K562 (cell line): ENCODE measurements around the gene GPR52. TPM values are rescaled to one million over a fixed set of nuclear protein-coding genes. Genes with fewer than 3 reads are reported as not detected.

Experiments
- BACH1 ChIP-seq: fragments of 200-800 bp; sonication (Bioruptor generic); IDR thresholded peaks from 2 replicates; pipeline ENCODE4 v1.6.1; 2016; ENCODE audit warnings: missing genetic modification characterization, missing compliant biosample characterization
- C11orf30 ChIP-seq: fragments of 450-650 bp; IDR thresholded peaks from 2 replicates; pipeline ENCODE4 v1.6.1; 2016; ENCODE audit warnings: low read depth, mild to moderate bottlenecking
- CBFA2T3 ChIP-seq: fragments of 450-650 bp; IDR thresholded peaks from 2 replicates; pipeline ENCODE4 v1.6.1; 2017
- HCFC1 ChIP-seq: IDR thresholded peaks from 2 replicates; pipeline ENCODE4 v1.6.1; 2012; ENCODE audit warnings: low read depth, low read length, improper control_type of control experiment
- MAFG ChIP-seq: fragments of 450-650 bp; conservative IDR thresholded peaks from 2 replicates; pipeline ENCODE4 v1.6.1; 2016; ENCODE audit warnings: missing genetic modification characterization, missing compliant biosample characterization
- MAFK ChIP-seq: IDR thresholded peaks from 2 replicates; pipeline ENCODE4 v1.6.1; 2011; ENCODE audit warnings: low read length, improper control_type of control experiment
- NCOR1 ChIP-seq: fragments of 450-650 bp; IDR thresholded peaks from 2 replicates; pipeline ENCODE4 v1.6.1; 2016; ENCODE audit warnings: mild to moderate bottlenecking, moderate library complexity
- NFE2 ChIP-seq: IDR thresholded peaks from 2 replicates; pipeline ENCODE4 v1.6.1; 2014; ENCODE audit warnings: antibody characterized with exemption, low read depth
- SOX6 ChIP-seq: fragments of 450-650 bp; IDR thresholded peaks from 2 replicates; pipeline ENCODE4 v1.6.1; 2014; ENCODE audit warnings: mild to moderate bottlenecking
- ZNF316 ChIP-seq: fragments of 450-650 bp; IDR thresholded peaks from 2 replicates; pipeline ENCODE4 v1.6.1; 2016
- polyA plus RNA-seq, 8 experiments: library from polyadenylated mRNA; depleted of rRNA in 4 of 8; stranded (reverse) in 5 of 8; unstranded in 3 of 8; fragments of >200 nt; fragmentation: Nextera tagmentation in 2 of 8; fragmentation: Illumina TruSeq in 1 of 8; extraction: Ambion mirVana in 2 of 8; extraction: Trizol in 1 of 8; gene quantifications; 2 replicates each; pipeline versions ENCODE4 v1.2.1 to v1.2.3, GENCODE V29; 2011 to 2014; ENCODE audit warnings: inconsistent platforms in 1 of 8, missing spikeins in 1 of 8
- total RNA-seq, 7 experiments: library from RNA; depleted of rRNA in 6 of 7; stranded (reverse); fragments of >200 nt in 6 of 7; fragmentation: Illumina TruSeq in 2 of 7; extraction: Trizol in 2 of 7; gene quantifications; 2 replicates each; pipeline versions ENCODE4 v1.2.1 to v1.2.3, GENCODE V29; 2011 to 2021; ENCODE audit warnings: low replicate concordance in 1 of 7
- TF ChIP-seq, protein P1 (sequence below), 2 experiments: IDR thresholded peaks in 1 of 2; conservative IDR thresholded peaks in 1 of 2; 2 replicates each; pipeline ENCODE4 v1.6.1; 2016; ENCODE audit warnings: low read depth in 2 of 2, mild to moderate bottlenecking in 1 of 2, missing compliant biosample characterization in 1 of 2, missing genetic modification characterization in 1 of 2, moderate library complexity in 1 of 2
- TF ChIP-seq, protein P2 (sequence below): fragments of 450-650 bp; IDR thresholded peaks from 2 replicates; pipeline ENCODE4 v1.6.1; 2016; ENCODE audit warnings: mild to moderate bottlenecking
- TF ChIP-seq, protein P3 (sequence below): fragments of 450-650 bp; IDR thresholded peaks from 2 replicates; pipeline ENCODE4 v1.6.1; 2016; ENCODE audit warnings: borderline replicate concordance

The GPR52 gene
- total and polyA plus RNA-seq, 9 of the 15 experiments (the other 6 are each of a cell fraction or from before 2014, with no cell fraction given): 0.12 to 4.9 (median 1.1) TPM; not detected in 3

DNA sequence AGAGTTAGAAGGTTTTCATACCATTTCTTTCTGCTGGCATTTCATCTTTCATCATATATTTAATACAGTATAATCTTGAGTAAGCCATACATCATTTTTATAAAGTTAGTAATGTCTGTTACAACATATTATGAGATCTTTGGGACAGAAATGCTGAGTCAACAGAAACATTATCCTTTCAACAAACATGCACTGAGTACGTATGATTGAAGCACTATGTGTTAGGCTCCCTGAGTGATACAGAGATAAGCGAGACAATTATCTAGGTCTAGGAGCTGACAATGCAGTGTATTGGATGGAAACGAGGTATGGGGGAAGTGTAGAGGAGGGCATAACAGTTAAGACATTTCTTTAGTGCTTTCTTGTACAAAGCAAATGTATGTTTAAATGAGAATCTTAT lies 19.7 kb upstream of the GPR52 start (continued):
- TF ChIP-seq, protein P1, sequence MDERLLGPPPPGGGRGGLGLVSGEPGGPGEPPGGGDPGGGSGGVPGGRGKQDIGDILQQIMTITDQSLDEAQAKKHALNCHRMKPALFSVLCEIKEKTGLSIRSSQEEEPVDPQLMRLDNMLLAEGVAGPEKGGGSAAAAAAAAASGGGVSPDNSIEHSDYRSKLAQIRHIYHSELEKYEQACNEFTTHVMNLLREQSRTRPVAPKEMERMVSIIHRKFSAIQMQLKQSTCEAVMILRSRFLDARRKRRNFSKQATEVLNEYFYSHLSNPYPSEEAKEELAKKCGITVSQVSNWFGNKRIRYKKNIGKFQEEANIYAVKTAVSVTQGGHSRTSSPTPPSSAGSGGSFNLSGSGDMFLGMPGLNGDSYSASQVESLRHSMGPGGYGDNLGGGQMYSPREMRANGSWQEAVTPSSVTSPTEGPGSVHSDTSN (CRISPR knock-in tag; IDR thresholded peaks at IDR 0.05; ENCODE audit: low read depth): no peak
- TF ChIP-seq, protein P1 (tag; conservative IDR thresholded peaks at IDR 0.05; ENCODE audit: low read depth): 0 out of 2 replicates have a peak, but pooled peaks have one; percentile 15
- TF ChIP-seq NCOR1 (0 out of 2 replicates have a peak, but pooled peaks have one; percentile 11), ZNF316 (peak; percentile 99), MAFG (tag) (peak; percentile 99), C11orf30 (peak; percentile 99), MAFK (peak; percentile 100), CBFA2T3 (peak; percentile 38), HCFC1 (no peak), SOX6 (peak; percentile 68), BACH1 (tag) (peak; percentile 62; the same call in 1 of the 2 replicates), NFE2 (peak; percentile 70)
- TF ChIP-seq, protein P2, sequence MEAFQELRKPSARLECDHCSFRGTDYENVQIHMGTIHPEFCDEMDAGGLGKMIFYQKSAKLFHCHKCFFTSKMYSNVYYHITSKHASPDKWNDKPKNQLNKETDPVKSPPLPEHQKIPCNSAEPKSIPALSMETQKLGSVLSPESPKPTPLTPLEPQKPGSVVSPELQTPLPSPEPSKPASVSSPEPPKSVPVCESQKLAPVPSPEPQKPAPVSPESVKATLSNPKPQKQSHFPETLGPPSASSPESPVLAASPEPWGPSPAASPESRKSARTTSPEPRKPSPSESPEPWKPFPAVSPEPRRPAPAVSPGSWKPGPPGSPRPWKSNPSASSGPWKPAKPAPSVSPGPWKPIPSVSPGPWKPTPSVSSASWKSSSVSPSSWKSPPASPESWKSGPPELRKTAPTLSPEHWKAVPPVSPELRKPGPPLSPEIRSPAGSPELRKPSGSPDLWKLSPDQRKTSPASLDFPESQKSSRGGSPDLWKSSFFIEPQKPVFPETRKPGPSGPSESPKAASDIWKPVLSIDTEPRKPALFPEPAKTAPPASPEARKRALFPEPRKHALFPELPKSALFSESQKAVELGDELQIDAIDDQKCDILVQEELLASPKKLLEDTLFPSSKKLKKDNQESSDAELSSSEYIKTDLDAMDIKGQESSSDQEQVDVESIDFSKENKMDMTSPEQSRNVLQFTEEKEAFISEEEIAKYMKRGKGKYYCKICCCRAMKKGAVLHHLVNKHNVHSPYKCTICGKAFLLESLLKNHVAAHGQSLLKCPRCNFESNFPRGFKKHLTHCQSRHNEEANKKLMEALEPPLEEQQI: 0 out of 2 replicates have a peak, but pooled peaks have one; percentile 29
- TF ChIP-seq, protein P3, sequence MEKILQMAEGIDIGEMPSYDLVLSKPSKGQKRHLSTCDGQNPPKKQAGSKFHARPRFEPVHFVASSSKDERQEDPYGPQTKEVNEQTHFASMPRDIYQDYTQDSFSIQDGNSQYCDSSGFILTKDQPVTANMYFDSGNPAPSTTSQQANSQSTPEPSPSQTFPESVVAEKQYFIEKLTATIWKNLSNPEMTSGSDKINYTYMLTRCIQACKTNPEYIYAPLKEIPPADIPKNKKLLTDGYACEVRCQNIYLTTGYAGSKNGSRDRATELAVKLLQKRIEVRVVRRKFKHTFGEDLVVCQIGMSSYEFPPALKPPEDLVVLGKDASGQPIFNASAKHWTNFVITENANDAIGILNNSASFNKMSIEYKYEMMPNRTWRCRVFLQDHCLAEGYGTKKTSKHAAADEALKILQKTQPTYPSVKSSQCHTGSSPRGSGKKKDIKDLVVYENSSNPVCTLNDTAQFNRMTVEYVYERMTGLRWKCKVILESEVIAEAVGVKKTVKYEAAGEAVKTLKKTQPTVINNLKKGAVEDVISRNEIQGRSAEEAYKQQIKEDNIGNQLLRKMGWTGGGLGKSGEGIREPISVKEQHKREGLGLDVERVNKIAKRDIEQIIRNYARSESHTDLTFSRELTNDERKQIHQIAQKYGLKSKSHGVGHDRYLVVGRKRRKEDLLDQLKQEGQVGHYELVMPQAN: no peak
